HEK293 (cell line): ENCODE measurements around the gene SLC26A11.

ENCODE experiments used
- KLF10 ChIP-seq: fragments of 450-650 bp; IDR thresholded peaks from 2 replicates; pipeline ENCODE4 v1.5.1; 2018; ENCODE audit warnings: missing biosample characterization, mild to moderate bottlenecking, missing genetic modification characterization
- KLF16 ChIP-seq: fragments of 450-650 bp; formaldehyde crosslinking; IDR thresholded peaks from 2 replicates; pipeline ENCODE4 v1.5.1; 2017; ENCODE audit warnings: missing biosample characterization, missing genetic modification characterization
- KLF7 ChIP-seq: fragments of 450-650 bp; formaldehyde crosslinking; IDR thresholded peaks from 2 replicates; pipeline ENCODE4 v1.5.1; 2016; ENCODE audit warnings: missing biosample characterization, missing genetic modification characterization, borderline replicate concordance
- OSR2 ChIP-seq: fragments of 450-650 bp; formaldehyde crosslinking; IDR thresholded peaks from 2 replicates; pipeline ENCODE4 v1.5.1; 2016; ENCODE audit warnings: missing biosample characterization, missing genetic modification characterization
- OVOL3 ChIP-seq: fragments of 450-650 bp; formaldehyde crosslinking; IDR thresholded peaks from 2 replicates; pipeline ENCODE4 v1.5.1; 2016; ENCODE audit warnings: missing biosample characterization, missing genetic modification characterization
- YY1 ChIP-seq: fragments of 450-650 bp; formaldehyde crosslinking; IDR thresholded peaks from 2 replicates; pipeline ENCODE4 v1.5.1; 2018; ENCODE audit warnings: missing biosample characterization, missing genetic modification characterization
- ZNF16 ChIP-seq: fragments of 450-650 bp; formaldehyde crosslinking; IDR thresholded peaks from 2 replicates; pipeline ENCODE4 v1.5.1; 2016; ENCODE audit warnings: low read depth, missing biosample characterization, missing genetic modification characterization
- TF ChIP-seq, protein P1 (sequence below): fragments of 450-650 bp; formaldehyde crosslinking; IDR thresholded peaks from 2 replicates; pipeline ENCODE4 v1.5.1; 2016; ENCODE audit warnings: missing biosample characterization, missing genetic modification characterization
- TF ChIP-seq, protein P2 (sequence below): fragments of 450-650 bp; formaldehyde crosslinking; IDR thresholded peaks from 2 replicates; pipeline ENCODE4 v1.5.1; 2016; ENCODE audit warnings: missing biosample characterization, missing genetic modification characterization
- TF ChIP-seq, protein P3 (sequence below): fragments of 450-650 bp; formaldehyde crosslinking; IDR thresholded peaks from 2 replicates; pipeline ENCODE4 v1.5.1; 2016; ENCODE audit warnings: missing biosample characterization, missing genetic modification characterization
- TF ChIP-seq, protein P4 (sequence below): fragments of 450-650 bp; formaldehyde crosslinking; IDR thresholded peaks from 2 replicates; pipeline ENCODE4 v1.5.1; 2016; ENCODE audit warnings: missing biosample characterization, missing genetic modification characterization

DNA sequence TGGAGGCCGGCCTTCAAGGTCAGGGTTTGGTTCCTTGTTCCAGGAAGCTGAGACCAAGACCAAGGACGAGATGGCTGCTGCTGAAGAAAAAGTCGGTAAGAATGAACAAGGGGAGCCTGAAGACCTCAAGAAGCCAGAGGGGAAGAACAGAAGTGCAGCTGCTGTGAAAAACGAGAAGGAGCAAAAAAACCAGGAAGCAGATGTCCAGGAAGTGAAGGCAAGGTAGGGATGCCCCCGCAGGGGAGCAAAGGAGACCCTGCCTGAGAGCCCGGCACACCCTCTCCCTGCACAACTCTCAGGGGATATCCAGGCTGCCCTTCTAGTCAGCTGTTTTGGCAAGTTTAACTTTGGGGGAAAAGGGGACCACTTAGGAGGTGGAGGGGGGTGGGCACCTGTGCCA, 69.4 kb downstream of the SLC26A11 start:
- TF ChIP-seq, protein P1, sequence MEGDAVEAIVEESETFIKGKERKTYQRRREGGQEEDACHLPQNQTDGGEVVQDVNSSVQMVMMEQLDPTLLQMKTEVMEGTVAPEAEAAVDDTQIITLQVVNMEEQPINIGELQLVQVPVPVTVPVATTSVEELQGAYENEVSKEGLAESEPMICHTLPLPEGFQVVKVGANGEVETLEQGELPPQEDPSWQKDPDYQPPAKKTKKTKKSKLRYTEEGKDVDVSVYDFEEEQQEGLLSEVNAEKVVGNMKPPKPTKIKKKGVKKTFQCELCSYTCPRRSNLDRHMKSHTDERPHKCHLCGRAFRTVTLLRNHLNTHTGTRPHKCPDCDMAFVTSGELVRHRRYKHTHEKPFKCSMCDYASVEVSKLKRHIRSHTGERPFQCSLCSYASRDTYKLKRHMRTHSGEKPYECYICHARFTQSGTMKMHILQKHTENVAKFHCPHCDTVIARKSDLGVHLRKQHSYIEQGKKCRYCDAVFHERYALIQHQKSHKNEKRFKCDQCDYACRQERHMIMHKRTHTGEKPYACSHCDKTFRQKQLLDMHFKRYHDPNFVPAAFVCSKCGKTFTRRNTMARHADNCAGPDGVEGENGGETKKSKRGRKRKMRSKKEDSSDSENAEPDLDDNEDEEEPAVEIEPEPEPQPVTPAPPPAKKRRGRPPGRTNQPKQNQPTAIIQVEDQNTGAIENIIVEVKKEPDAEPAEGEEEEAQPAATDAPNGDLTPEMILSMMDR: no peak
- TF ChIP-seq, protein P2, sequence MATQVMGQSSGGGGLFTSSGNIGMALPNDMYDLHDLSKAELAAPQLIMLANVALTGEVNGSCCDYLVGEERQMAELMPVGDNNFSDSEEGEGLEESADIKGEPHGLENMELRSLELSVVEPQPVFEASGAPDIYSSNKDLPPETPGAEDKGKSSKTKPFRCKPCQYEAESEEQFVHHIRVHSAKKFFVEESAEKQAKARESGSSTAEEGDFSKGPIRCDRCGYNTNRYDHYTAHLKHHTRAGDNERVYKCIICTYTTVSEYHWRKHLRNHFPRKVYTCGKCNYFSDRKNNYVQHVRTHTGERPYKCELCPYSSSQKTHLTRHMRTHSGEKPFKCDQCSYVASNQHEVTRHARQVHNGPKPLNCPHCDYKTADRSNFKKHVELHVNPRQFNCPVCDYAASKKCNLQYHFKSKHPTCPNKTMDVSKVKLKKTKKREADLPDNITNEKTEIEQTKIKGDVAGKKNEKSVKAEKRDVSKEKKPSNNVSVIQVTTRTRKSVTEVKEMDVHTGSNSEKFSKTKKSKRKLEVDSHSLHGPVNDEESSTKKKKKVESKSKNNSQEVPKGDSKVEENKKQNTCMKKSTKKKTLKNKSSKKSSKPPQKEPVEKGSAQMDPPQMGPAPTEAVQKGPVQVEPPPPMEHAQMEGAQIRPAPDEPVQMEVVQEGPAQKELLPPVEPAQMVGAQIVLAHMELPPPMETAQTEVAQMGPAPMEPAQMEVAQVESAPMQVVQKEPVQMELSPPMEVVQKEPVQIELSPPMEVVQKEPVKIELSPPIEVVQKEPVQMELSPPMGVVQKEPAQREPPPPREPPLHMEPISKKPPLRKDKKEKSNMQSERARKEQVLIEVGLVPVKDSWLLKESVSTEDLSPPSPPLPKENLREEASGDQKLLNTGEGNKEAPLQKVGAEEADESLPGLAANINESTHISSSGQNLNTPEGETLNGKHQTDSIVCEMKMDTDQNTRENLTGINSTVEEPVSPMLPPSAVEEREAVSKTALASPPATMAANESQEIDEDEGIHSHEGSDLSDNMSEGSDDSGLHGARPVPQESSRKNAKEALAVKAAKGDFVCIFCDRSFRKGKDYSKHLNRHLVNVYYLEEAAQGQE (tag by site-specific recombination): no peak
- no peak for TF ChIP-seq ZNF16 (tag by site-specific recombination)
- no peak for TF ChIP-seq YY1 (tag by site-specific recombination)
- TF ChIP-seq, protein P3, sequence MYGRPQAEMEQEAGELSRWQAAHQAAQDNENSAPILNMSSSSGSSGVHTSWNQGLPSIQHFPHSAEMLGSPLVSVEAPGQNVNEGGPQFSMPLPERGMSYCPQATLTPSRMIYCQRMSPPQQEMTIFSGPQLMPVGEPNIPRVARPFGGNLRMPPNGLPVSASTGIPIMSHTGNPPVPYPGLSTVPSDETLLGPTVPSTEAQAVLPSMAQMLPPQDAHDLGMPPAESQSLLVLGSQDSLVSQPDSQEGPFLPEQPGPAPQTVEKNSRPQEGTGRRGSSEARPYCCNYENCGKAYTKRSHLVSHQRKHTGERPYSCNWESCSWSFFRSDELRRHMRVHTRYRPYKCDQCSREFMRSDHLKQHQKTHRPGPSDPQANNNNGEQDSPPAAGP: no peak
- TF ChIP-seq OVOL3: no peak
- TF ChIP-seq KLF7 (tag by site-specific recombination): no peak
- TF ChIP-seq KLF10: no peak
- no peak for TF ChIP-seq OSR2 (tag by site-specific recombination)
- TF ChIP-seq KLF16: no peak
- TF ChIP-seq, protein P4, sequence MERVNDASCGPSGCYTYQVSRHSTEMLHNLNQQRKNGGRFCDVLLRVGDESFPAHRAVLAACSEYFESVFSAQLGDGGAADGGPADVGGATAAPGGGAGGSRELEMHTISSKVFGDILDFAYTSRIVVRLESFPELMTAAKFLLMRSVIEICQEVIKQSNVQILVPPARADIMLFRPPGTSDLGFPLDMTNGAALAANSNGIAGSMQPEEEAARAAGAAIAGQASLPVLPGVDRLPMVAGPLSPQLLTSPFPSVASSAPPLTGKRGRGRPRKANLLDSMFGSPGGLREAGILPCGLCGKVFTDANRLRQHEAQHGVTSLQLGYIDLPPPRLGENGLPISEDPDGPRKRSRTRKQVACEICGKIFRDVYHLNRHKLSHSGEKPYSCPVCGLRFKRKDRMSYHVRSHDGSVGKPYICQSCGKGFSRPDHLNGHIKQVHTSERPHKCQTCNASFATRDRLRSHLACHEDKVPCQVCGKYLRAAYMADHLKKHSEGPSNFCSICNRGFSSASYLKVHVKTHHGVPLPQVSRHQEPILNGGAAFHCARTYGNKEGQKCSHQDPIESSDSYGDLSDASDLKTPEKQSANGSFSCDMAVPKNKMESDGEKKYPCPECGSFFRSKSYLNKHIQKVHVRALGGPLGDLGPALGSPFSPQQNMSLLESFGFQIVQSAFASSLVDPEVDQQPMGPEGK (tag by site-specific recombination): no peak
